ENCODE measurements around the gene PDF.
A peak's percentile ranks its signal among the peaks of the same experiment; 100 is the strongest.
"Not testable (repeated sequence)": the region's sequence is repeated elsewhere in the genome, so short reads cannot be mapped to it uniquely, and the experiment has no call there.

PDF gene

DNA sequence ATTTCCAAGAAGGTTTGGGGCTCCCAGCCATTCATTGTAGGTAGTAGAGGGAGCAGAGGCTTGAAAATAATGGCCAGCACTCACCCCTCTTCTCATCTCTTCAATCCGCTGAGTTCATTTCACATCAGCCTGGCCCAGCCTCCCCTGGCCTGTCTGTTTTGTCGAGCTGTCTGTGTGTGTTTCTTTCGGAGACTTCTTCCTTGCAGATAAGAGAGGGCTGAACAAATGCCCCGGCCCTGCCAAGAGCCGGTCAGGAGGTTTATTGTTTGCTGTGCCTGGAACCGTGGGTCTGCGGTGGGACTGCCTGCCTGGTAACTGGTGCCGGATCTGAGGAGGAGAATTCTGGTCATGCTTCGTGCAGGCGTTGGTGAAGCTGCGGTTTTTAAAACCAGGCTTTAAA, 15.9 kb downstream of the PDF start:
- no peak for DNase-seq

DNA sequence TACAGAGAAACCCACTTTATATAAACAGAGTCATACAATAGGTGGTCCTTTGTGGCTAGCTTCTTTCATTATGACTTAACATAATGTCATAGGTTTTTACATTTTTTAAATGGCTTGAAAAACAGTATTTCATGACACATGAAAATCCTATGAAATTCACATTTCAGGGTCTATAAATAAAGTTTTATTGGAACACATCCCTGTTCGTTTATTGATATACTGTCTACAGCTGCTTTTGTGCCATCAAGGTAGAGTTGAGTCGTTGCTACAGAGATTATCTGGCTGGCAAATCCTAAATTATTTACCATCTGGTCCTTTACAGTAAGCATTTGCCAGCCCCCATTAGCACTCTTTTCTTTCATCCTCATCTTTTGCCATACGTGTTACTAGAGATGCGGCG, 16.9 kb downstream of the PDF start:
- DNase-seq: no peak

GRCh38 chr16:69311533-69312387, 18.6 kb downstream of the PDF start:
- peak in 1 of 2 experiments; percentile 13 for DNase-seq

GRCh38 chr16:69310653-69311532, 19.5 kb downstream of the PDF start, which contains the start of gene VPS4A:
Gene VPS4A, plus strand, starts transcription at chr16:69311350. Its CDS starts 162 bp downstream, at chr16:69311512.
- DNase-seq: peak; percentile 79 to 88

GRCh38 chr16:69309316-69309715, 21.1 kb downstream of the PDF start:
- no peak for DNase-seq

- DNase-seq: no peak
These were observed 22.5 kb downstream of the PDF start for GRCh38 chr16:69307856-69308255.

DNA sequence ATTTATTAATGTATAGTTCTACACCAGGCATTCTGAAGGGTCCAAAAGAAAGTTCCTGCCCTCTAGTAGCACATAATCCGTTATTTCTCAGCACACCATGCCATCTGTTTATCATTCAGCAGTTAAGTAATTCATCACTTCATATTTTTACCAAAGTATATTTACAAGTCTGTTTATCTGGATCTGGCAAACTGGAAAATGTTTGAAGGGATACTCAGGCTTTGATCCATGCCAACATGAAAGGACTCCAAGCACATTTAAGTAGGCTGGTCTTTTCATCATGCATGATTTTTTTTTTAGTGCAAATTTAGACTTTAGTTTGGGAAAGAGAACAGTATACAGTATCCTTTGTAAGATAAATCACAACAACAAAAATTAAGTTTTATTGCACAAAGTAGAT, 23.3 kb downstream of the PDF start:
- no peak for DNase-seq

DNA sequence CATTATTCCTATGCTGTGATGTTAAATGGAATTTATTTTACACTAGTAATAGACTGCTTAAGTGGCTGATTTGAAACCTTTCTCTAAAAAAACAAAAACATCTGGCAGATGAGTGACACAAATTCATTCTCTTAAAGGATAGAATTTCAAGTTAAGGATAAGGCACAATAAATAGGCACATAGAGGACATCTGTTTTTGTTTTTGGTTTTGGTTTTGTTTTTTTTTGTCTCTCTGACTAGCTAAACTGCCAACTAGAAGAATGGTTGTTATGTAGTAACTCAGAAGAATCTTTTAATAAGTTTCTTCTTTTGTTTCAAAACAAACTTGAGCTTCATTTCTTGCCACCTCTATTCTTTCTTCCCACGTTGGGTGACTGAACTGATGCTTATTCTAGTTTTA, 24.4 kb downstream of the PDF start:
- DNase-seq: no peak

DNA sequence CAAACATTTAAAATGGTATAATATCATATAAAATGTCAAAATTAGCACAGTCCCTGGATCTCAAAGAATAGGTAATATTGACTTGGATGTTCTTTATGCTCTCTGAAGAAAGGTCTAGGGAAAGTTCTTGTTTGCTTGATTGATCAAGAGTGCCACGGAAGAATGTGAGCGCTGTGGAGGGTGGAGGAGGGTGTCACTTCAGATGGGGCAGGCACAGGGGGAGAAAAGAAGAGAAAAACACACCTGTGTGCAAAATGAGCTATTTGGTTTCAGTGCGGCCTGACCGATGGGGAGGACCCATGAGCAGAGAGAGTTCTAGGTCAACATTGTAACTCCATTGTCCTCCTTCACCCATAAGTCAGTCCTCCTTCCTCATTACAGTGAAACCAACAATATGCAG, 28.1 kb downstream of the PDF start:
- no peak for DNase-seq

DNA sequence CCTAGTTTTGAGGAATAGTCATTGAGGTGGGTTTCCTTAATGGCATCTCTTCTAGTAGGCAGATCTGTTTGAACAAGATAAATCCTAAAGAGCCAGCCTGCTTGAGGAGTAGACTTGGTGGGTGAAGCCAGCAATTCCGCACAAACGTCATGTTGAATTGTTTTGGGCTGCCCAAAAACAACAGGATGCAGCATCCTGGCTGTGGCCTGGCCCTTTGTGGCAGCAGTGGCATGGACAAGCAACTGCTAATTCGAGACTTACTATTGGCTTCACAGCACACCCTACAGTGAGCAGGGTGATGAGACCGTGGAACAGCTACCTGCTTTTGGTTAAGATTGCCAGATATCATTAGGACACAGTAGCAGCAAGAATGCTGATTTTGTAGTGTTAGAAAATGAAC, 28.5 kb downstream of the PDF start:
- no peak for DNase-seq

DNA sequence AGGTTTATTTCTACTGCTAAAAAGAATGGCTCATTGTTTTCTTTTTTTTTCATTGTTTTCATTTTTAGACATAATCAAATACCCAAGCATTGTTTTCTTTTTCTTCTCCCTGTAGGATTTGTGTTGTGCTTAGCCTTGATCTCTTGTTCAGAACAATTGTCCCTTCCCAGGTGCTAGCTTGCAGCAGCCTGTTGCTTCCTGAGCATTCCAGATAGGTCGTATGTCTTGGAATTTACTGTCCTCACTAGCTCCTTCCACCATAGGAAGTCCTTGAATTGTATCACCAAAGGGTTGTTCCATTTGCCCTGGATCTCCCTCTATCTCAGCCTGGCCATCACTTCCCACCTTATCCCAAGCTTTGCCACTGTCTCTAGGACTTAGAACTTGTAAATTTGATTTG, 29.2 kb downstream of the PDF start:
- DNase-seq: no peak

DNA sequence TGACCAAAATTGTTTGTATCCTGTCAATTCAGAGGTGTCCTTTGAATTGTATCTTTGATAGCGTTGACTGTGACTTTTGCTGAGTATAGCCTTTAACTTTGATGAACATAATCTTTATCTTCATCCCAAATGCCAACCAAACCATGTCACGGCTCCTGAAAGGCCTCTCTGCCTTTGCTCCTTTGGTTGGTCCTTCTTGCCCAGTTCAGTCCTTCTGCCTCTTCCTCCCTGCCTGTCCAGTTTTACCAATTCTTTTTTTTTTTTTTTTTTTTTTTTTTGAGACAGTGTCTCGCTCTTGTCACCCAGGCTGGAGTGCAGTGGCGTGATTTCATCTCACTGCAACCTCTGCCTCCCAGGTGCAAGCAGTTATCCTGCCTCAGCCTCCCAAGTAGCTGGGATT, 32.1 kb downstream of the PDF start:
- DNase-seq: no peak

DNA sequence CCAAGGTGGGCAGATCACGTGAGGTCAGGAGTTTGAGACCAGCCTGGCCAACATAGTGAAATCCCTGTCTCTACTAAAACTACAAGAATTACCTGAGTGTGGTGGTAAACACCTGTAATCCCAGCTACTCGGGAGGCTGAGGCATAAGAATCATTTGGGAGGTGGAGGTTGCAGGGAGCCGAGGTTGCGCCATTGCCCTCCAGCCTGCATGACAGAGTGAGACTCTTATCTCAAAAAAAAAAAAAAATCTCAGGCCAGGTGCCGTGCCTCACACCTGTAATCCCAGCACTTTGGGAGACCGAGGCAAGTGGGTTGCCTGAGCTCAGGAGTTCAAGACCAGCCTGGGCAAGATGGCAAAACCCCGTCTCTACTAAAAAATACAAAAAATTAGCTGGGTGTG, 33.6 kb downstream of the PDF start:
- DNase-seq: not testable (repeated sequence)

DNA sequence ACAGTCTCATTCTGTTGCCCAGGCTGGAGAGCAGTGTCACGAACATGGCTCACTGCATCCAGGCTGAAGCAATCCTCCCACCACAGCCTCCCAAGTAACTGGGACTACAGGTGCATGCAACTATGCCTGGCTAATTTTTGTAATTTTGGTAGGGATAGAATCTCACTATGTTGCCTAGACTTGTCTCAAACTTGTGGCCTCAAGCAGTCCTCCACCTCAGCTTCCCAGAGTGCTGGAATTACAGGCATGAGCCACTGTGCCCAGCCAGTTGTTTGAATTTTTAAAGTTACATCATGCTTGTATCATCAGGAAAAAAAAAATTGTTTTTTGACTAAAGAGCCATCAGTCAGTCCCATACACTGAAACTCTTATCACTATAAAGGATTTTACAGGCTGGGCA, 36.3 kb downstream of the PDF start:
- DNase-seq: no peak

- no peak for DNase-seq
These were observed 37.0 kb downstream of the PDF start for GRCh38 chr16:69293401-69293800.

DNA sequence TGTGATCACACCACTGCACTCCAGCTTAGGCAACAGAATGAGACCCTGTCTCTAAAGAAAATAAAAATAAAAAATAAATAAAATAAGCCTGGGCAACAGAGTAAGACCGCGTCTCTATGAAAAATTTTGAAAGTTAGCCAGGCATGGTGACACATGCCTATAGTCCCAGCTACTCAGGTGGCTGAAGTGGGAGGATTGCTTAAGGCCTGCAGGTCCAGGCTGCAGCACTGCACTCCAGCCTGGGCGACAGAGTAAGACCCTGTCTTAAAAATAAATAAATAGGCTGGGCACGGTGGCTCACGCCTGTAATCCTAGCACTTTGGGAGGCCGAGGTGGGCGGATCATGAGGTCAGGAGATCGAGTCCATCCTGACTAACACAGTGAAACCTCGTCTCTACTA, 38.7 kb downstream of the PDF start:
- not testable (repeated sequence) for DNase-seq

DNA sequence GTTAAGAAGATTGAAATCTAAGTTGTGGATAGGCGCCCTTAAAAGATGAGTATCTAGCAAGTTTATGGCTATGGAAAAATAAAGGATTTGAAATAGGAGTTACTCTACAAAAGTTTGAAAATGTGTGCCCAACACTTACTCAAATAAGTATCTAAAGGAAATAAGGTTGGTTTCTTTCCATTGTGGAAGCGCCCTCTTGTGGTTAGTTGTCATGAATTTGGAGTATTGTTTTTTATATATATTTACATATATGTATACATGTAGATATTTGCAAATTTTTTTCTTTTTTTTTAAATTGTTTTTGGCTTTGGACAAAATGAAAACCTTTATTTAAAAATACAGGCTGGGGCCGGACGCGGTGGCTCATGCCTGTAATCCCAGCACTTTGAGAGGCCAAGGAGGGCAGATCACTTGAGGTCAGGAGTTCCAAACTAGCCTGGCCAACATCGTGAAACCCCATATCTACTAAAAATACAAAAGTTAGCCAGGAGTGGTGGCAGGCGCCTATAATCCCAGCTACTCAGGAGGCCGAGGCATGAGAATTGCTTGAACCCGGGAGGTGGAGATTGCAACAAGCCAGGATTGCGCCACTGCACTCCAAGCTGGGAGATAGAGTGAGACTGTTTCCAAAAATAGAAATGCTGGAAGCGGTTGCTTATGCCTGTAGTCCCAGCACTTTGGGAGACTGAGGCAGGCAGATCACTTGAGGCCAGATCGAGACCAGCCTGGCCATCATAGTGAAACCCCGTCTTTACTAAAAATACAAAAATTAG, 43.3 kb downstream of the PDF start:
- DNase-seq: peak in 1 of 2 experiments; percentile 41

- no peak for DNase-seq
These were observed 45.1 kb downstream of the PDF start for GRCh38 chr16:69285240-69285639.

DNA sequence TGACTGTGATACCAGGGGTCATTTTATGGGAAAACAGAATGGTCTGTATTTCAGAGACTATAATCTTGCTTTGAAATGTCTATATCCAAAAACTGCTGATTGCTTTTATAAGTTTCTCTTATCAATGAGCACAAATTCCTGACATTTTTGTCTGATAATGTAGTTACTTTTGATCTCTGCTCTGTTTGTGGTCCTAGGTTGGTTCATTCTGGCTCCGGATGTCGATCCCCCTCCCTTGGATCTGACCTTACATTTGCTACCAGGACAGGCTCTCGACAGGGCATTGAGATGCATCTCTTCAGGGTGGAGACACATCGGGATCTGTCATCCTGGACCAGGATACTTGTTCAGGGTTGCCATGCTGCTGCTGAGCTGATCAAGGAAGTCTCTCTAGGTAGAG, 46.5 kb downstream of the PDF start:
- no peak for DNase-seq

- no peak for DNase-seq
These were observed 53.0 kb downstream of the PDF start for GRCh38 chr16:69277413-69277812.
